GM19452 (cell line): Measurements from ENCODE around the gene MORN2.
"Not testable (repeated sequence)": the region's sequence is repeated elsewhere in the genome, so short reads cannot be mapped to it uniquely, and the experiment has no call there.

Experiments
- ATAC-seq: cut with Tn5 transposase; IDR thresholded peaks from one replicate; pipeline ENCODE4 v1.9.1; 2021; ENCODE audit not compliant: unreplicated experiment

MORN2 gene

GRCh38 chr2:38875576-38876367 is at the start of gene MORN2, which contains the start of gene DHX57:
MORN2 (plus strand) TSS chr2:38875976.
DHX57 (minus strand) TSS chr2:38875934; CDS start chr2:38868405, 7,529 bp downstream.
- ATAC-seq: peak; percentile 100

GRCh38 chr2:38827539-38828145 is 48.1 kb upstream of the MORN2 start:
- ATAC-seq: not testable (repeated sequence)

- ATAC-seq: no peak
Observed at GRCh38 chr2:38828460-38828859, 47.3 kb upstream of the MORN2 start.

- ATAC-seq: no peak
Observed at GRCh38 chr2:38829971-38830370, 45.8 kb upstream of the MORN2 start.

- ATAC-seq: no peak
Observed at GRCh38 chr2:38830526-38831159, 45.1 kb upstream of the MORN2 start.

GRCh38 chr2:38835015-38835601 is 40.7 kb upstream of the MORN2 start:
- no peak for ATAC-seq

GRCh38 chr2:38835990-38836389 is 39.8 kb upstream of the MORN2 start:
- peak; percentile 87 for ATAC-seq

- no peak for ATAC-seq
Observed at GRCh38 chr2:38836791-38837190, 39.0 kb upstream of the MORN2 start.

- peak; percentile 67 for ATAC-seq
Observed at GRCh38 chr2:38850045-38850444, 25.7 kb upstream of the MORN2 start.

GRCh38 chr2:38856165-38856564 is 19.6 kb upstream of the MORN2 start:
- ATAC-seq: no peak

GRCh38 chr2:38862476-38862875 is 13.3 kb upstream of the MORN2 start:
- no peak for ATAC-seq

GRCh38 chr2:38863061-38863695 is 12.6 kb upstream of the MORN2 start:
- ATAC-seq: no peak

GRCh38 chr2:38866773-38867443 is 8.9 kb upstream of the MORN2 start:
- no peak for ATAC-seq

GRCh38 chr2:38871432-38871831 is 4.3 kb upstream of the MORN2 start:
- ATAC-seq: no peak

GRCh38 chr2:38873763-38874162 is 2.0 kb upstream of the MORN2 start:
- no peak for ATAC-seq

- ATAC-seq: no peak
Observed at GRCh38 chr2:38875227-38875575, 575 bp upstream of the MORN2 start.

- no peak for ATAC-seq
Observed at GRCh38 chr2:38876407-38876806, 631 bp downstream of the MORN2 start.

- no peak for ATAC-seq
Observed at GRCh38 chr2:38886063-38886462, 10.3 kb downstream of the MORN2 start.

GRCh38 chr2:38887347-38887746 is 11.6 kb downstream of the MORN2 start:
- ATAC-seq: no peak

- ATAC-seq: no peak
Observed at GRCh38 chr2:38887902-38888554, 12.3 kb downstream of the MORN2 start.
